ENCODE data around the gene SPATA21. TPM values are rescaled to one million over a fixed set of nuclear protein-coding genes. Genes with fewer than 3 reads are reported as not detected.

The SPATA21 gene
- total RNA-seq, 1 experiment from 2014 or later = not detected

- TF ChIP-seq ZNF423 (CRISPR knock-in tag; IDR thresholded peaks at IDR 0.05) = no peak
- no peak for TF ChIP-seq ZNF532 (CRISPR knock-in tag; IDR thresholded peaks at IDR 0.05; ENCODE audit: borderline replicate concordance)
- no peak for TF ChIP-seq GTF2I (CRISPR knock-in tag; conservative IDR thresholded peaks at IDR 0.05)
- TF ChIP-seq AR (CRISPR knock-in tag; IDR thresholded peaks at IDR 0.05) = no peak
- no peak for TF ChIP-seq FOXP4 (CRISPR knock-in tag; IDR thresholded peaks at IDR 0.05)
- TF ChIP-seq NFE2L1 (CRISPR knock-in tag; IDR thresholded peaks at IDR 0.05) = no peak
- no peak for TF ChIP-seq IRF2 (CRISPR knock-in tag; IDR thresholded peaks at IDR 0.05; ENCODE audit: borderline replicate concordance, low read depth)
- no peak for TF ChIP-seq USF1 (CRISPR knock-in tag; IDR thresholded peaks at IDR 0.05)
- no peak for TF ChIP-seq ZNF317 (CRISPR knock-in tag; IDR thresholded peaks at IDR 0.05; ENCODE audit: borderline replicate concordance, low read depth)
- no peak for TF ChIP-seq SOX15 (CRISPR knock-in tag; IDR thresholded peaks at IDR 0.05)
- TF ChIP-seq E2F5 (CRISPR knock-in tag; IDR thresholded peaks at IDR 0.05) = no peak
- no peak for TF ChIP-seq ZNF416 (CRISPR knock-in tag; IDR thresholded peaks at IDR 0.05)
Observed at GRCh38 chr1:16461681-16462080, 24.5 kb upstream of the SPATA21 start (continued).

- DNase-seq (ENCODE audit: low spot score) (no peak), ATAC-seq (no peak)
- Mint-ChIP-seq H3K4me3 (no peak overlapping the region), H3K9me3 (no peaks in the 10 kb centered on the region), H3K27me3 (ENCODE audit: low read depth) (no peaks in the 10 kb centered on the region), H3K36me3 (peaks cover 40% of the 10 kb centered on the region), H3K4me1 (no peaks in the 10 kb centered on the region), H3K27ac (no peak overlapping the region)
- ChIA-PET POLR2A (no interaction called here), CTCF (interaction anchor here (1.2 kb wide), 1 partner anchor 162 kb away, joined by 5 read pairs; no protein-coding TSS in a partner anchor)
- TF ChIP-seq ZNF281 (CRISPR knock-in tag; IDR thresholded peaks at IDR 0.05) (no peak), IRF2 (CRISPR knock-in tag; IDR thresholded peaks at IDR 0.05; ENCODE audit: borderline replicate concordance, low read depth) (no peak), GABPB1 (CRISPR knock-in tag; IDR thresholded peaks at IDR 0.05) (no peak), EMX1 (CRISPR knock-in tag; IDR thresholded peaks at IDR 0.05) (no peak), E2F5 (CRISPR knock-in tag; IDR thresholded peaks at IDR 0.05) (no peak), IRF1 (CRISPR knock-in tag; IDR thresholded peaks at IDR 0.05) (no peak)
Observed at GRCh38 chr1:16459352-16459925, 22.2 kb upstream of the SPATA21 start.

Measured in WTC11 (cell line).